ENCODE results near the gene CCDC141.
A peak's percentile ranks its signal among the peaks of the same experiment; 100 is the strongest.

CCDC141 gene

DNA sequence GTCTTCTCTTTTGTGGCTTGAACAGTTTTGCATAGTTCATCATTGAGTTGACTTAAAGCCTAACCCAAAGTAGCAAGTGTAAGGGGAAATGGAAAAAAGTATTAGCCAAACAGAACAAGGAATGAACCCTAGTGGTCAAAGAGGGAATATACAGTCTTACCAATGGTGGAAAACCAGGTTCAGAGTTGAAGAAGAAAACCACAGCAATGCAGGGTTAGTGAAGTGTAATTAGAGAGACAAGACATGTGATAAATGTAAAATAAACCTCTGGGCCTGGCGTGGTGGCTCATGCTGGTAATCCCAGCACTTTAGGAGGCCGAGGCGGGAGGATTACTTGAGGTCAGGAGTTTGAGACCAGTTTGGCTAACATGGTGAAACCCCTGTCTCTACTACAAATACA lies 245.1 kb downstream of the CCDC141 start:
- H3K27ac ChIP-seq, result no peak overlapping the region
- peak; percentile 46 for TF ChIP-seq CTCF (IDR thresholded peaks at IDR 0.05)
- no peak for TF ChIP-seq ZFX (IDR thresholded peaks at IDR 0.05; ENCODE audit: borderline replicate concordance)

DNA sequence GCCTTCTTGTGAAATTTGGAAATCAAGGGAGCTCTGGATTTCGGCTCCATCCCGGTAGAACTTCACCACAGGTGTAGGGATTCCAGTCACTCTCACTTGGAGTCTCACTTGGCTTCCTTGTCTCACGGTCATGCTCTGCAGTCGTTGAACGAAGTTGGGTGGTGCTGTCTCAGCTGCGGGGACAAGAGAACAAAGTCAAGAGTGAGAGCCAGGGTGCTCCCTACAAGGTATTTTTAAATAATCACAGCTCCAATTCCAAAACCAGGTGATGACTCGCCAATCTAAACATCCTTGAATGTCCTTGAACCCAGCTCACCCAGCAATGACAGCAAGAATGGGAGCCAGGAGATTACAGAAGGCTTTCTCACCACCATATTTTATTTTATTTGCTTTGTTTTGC lies 249.4 kb downstream of the CCDC141 start:
- H3K27ac ChIP-seq, result no peak overlapping the region
- TF ChIP-seq CTCF (IDR thresholded peaks at IDR 0.05) (no peak), ZFX (IDR thresholded peaks at IDR 0.05; ENCODE audit: borderline replicate concordance) (no peak)

DNA sequence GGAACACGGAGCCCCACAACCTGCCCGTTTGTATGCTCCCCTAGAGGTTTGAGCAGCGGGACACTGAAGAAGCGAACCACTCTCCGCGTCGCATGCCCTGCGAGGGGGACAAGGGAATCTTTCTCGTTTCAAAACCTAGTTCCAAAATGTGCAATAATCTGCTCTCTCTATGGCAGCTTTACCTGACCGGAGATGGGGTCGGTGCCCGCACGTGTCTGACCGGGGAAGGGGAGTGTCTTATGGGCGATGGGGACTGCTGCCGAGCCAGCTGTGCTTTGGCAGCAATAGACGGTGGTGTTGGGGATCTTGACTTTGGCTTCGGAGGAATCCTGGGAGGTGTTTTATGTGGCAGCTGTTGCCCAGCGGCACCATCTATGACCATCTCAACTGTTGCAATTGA lies 250.6 kb downstream of the CCDC141 start:
- no peak for TF ChIP-seq ZFX (IDR thresholded peaks at IDR 0.05; ENCODE audit: borderline replicate concordance)
- no peak for TF ChIP-seq CTCF (IDR thresholded peaks at IDR 0.05)

GRCh38 chr2:178796079-178796677 lies 253.8 kb downstream of the CCDC141 start:
- no peak overlapping the region for H3K27ac ChIP-seq
- peak; percentile 75 for TF ChIP-seq CTCF (IDR thresholded peaks at IDR 0.05)
- no peak for TF ChIP-seq ZFX (IDR thresholded peaks at IDR 0.05; ENCODE audit: borderline replicate concordance)

More for the DNA sequence above, 250.6 kb downstream of the CCDC141 start:
- H3K27ac ChIP-seq, result no peak overlapping the region

DNA sequence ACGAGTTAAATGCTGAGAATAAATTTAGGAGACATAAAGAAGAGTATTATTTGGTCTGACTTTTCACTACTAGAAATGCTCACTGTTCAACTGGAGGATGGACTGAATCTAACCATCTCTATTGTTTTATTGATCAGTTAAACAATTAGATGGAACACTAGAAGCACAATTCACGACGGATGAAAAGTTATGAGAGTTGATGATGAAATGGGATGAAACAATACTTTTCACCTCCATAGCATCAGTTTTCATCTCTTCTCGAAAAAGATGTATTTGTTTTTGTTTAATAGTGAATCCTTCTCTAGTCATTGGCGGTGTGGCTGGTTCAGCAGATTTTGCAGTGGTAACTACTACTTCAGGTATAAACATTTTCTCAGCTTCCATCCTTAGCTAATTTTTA lies 262.0 kb downstream of the CCDC141 start:
- no peak overlapping the region for H3K27ac ChIP-seq
- TF ChIP-seq ZFX (IDR thresholded peaks at IDR 0.05; ENCODE audit: borderline replicate concordance) (no peak), CTCF (IDR thresholded peaks at IDR 0.05) (no peak)

DNA sequence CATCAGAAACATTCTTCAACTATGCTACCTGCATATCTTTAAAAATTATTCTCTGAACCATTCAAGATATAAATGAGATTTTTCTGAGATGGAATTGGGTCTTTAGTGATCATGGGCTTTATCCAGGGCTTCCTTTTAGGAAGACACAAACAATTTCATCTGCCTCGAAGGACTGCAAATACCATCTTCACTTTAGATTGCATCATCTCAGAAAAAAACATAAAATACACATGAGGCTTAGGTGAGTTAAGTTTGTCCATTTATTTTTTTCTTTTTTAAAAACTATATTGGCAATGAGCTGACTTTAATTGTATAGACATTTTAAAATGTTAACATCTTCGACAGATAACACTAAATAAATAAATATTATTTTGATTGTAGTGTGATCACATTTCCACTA lies 262.8 kb downstream of the CCDC141 start:
- no peak overlapping the region for H3K27ac ChIP-seq
- no peak for TF ChIP-seq ZFX (IDR thresholded peaks at IDR 0.05; ENCODE audit: borderline replicate concordance)
- TF ChIP-seq CTCF (IDR thresholded peaks at IDR 0.05), result no peak

DNA sequence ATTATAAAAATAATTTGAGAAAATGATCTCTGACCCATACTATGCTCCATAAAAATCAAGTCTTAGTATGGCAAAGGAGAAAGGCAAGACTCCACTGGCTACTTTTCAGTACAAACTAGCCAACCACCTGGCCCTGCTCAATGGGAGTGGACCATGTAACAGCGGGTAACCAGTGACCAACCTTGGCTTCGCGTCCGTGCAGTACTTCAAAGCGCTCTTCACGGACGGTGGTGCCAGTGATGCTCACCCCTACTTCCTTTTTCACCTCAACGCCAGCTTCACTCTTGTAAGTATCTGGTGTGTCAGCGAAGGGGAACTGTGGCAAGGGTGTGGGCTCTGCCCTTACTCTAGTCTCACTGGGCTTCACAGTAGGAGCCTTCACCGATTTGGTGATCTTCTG lies 266.0 kb downstream of the CCDC141 start:
- no peak for TF ChIP-seq ZFX (IDR thresholded peaks at IDR 0.05; ENCODE audit: borderline replicate concordance)
- no peak for TF ChIP-seq CTCF (IDR thresholded peaks at IDR 0.05)
- H3K27ac ChIP-seq, result no peak overlapping the region
